Kidney epithelial cell (primary cell): ENCODE results near the gene KCNG2. TPM values are rescaled to one million over a fixed set of nuclear protein-coding genes. Genes with fewer than 3 reads are reported as not detected.

ENCODE experiments used
- DNase-seq: peaks from one replicate; pipeline ENCODE4 v3.0.0-alpha.2; 2010; ENCODE audit warnings: low read depth
- H3K27me3 ChIP-seq: 2 replicates; pipeline ENCODE4 v1.6.0; 2011; ENCODE audit warnings: low read length; ENCODE audit not compliant: control insufficient read depth, insufficient read depth
- H3K36me3 ChIP-seq: 2 replicates; pipeline ENCODE4 v1.5.1; 2011; ENCODE audit warnings: low read length; ENCODE audit not compliant: control insufficient read depth, insufficient read depth
- H3K4me3 ChIP-seq: 2 replicates; pipeline ENCODE4 v1.5.1; 2011; ENCODE audit warnings: low read depth, mild to moderate bottlenecking, control low read depth, low read length
- total RNA-seq: library from RNA; depleted of rRNA; stranded (reverse); fragments of >200 nt; gene quantifications from 2 replicates; pipeline ENCODE4 v1.2.3, GENCODE V29; 2015
- TF ChIP-seq, protein P1 (sequence below): IDR thresholded peaks from 2 replicates; pipeline ENCODE4 v1.5.1; 2011; ENCODE audit warnings: mild to moderate bottlenecking, moderate library complexity, low read length, control low read depth, inconsistent platforms; ENCODE audit not compliant: insufficient read depth, poor library complexity, severe bottlenecking

Gene KCNG2
- total RNA-seq, 1 donor from 2014 or later: not detected

DNA sequence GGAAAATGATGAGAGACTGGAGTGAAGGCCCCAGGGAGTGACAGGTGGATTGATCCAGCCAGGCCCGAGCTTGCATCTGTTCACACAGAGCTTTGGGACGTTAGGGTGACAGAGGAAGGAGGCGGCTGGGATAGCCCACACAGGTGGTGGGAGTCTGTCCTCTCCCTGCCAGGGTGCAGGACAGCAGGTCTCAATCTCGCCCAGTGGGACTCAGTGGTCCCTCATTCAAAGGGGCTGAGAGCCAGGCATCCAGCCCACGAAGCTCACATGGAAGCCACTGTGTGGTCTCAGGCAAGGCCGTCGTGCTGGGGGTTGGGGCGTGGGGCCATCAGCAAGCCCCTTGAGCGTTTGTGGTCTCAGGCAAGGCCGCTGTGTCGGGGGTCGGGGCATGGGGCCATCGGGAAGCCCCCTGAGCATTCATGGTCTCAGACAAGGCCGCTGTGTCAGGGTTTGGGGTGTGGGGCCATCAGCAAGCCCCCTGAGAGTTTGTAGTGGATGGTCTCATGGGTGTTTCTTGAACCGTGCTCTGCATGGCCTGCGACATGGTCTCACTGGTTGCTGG is 8.3 kb downstream of the KCNG2 start:
- TF ChIP-seq, protein P1, sequence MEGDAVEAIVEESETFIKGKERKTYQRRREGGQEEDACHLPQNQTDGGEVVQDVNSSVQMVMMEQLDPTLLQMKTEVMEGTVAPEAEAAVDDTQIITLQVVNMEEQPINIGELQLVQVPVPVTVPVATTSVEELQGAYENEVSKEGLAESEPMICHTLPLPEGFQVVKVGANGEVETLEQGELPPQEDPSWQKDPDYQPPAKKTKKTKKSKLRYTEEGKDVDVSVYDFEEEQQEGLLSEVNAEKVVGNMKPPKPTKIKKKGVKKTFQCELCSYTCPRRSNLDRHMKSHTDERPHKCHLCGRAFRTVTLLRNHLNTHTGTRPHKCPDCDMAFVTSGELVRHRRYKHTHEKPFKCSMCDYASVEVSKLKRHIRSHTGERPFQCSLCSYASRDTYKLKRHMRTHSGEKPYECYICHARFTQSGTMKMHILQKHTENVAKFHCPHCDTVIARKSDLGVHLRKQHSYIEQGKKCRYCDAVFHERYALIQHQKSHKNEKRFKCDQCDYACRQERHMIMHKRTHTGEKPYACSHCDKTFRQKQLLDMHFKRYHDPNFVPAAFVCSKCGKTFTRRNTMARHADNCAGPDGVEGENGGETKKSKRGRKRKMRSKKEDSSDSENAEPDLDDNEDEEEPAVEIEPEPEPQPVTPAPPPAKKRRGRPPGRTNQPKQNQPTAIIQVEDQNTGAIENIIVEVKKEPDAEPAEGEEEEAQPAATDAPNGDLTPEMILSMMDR: no peak
- Histone ChIP-seq H3K27me3 (peaks cover 12% of the 10 kb centered on the region), H3K36me3 (no peaks in the 10 kb centered on the region), H3K4me3 (no peak overlapping the region)
- DNase-seq: no peak

- no peaks in the 10 kb centered on the region for H3K36me3 ChIP-seq
- H3K4me3 ChIP-seq: no peak overlapping the region
- TF ChIP-seq, protein P1: no peak
- peaks cover 8% of the 10 kb centered on the region for H3K27me3 ChIP-seq
- no peak for DNase-seq
Measured at GRCh38 chr18:79806976-79807841, 9.5 kb downstream of the KCNG2 start.

DNA sequence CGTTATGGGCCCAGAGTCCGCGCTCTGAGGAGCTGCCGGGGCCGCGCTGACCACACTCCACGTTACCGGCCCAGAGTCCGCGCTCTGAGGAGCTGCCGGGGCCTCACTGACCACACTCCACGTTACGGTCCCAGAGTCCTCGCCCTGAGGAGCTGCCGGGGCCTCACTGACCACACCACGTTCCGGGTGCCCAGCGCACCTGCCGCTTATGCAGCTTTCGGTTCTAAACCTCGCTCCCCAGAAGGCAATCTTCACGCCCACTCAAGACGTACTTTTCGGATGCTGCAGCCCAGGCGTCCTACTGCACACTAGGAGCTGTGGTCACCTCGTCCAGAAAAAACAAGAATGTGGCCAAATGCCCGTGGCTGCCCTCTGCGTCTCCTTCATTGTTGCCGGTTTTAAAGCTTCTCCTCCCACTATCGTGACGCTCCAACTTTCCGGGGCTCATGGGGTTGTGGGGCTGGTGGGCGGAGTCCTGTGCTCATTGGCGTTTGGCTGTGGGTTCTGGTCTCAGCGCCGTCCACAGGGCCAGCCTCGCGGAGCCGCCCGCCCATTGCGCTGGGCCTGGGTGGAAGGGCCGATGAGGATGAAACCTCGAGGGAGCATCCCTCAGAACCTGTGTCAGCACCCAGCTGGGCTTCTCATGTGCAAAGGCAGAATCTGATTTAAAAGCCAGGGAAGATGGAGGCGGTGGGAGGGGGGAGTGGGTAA is 11.9 kb downstream of the KCNG2 start:
- no peak for DNase-seq
- Histone ChIP-seq H3K36me3 (no peaks in the 10 kb centered on the region), H3K4me3 (no peak overlapping the region), H3K27me3 (no peaks in the 10 kb centered on the region)
- TF ChIP-seq, protein P1: no peak

DNA sequence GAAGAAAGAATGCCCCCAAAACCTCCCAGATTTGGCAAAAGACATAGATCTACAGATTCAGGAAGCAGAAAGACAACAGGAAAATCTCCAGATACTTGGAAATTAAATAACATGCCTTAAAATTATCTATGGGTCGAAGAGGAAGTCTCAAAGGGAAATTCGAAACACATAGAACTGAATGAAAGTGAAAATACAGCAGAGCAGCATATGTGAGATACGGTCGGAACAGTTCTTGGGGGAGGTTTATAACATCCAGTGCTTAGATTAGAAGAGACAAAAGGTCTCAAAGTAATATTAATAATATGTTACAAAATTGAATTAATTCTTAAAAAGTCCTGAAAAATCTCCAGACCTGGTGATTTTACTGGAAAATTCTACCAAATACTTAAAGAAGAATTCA is 14.3 kb downstream of the KCNG2 start:
- H3K4me3 ChIP-seq: no peak overlapping the region
- H3K36me3 ChIP-seq: no peaks in the 10 kb centered on the region
- DNase-seq: no peak
- H3K27me3 ChIP-seq: peaks cover 5% of the 10 kb centered on the region
- TF ChIP-seq, protein P1: no peak

DNA sequence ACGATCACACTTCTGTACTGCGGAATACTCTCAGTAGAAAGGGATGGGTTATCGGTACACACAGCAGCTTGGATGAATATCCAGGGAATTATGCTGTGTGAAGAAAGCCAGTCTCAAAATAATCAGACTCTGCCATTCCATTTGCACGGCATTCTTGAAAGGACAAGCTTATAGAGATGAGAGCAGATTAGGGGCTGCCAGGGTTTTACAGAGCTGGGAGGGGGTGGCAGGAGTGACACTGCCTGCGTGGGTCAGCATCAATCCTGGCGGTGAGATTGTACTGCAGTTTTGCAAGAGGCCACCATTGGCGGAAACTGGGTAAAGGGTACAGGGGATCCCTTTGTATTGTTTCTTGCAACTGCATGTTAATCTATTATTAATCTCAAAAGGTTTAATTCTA is 16.6 kb downstream of the KCNG2 start:
- DNase-seq: no peak
- TF ChIP-seq, protein P1: no peak
- Histone ChIP-seq H3K36me3 (no peaks in the 10 kb centered on the region), H3K4me3 (no peak overlapping the region), H3K27me3 (peaks cover 5% of the 10 kb centered on the region)
